K562 (cell line): Measurements from ENCODE around the gene DIP2C. TPM values are rescaled to one million over a fixed set of nuclear protein-coding genes. Genes with fewer than 3 reads are reported as not detected.

Experiments used
- BDP1 ChIP-seq: IDR thresholded peaks from 3 replicates; pipeline ENCODE4 v1.6.1; 2011; ENCODE audit not compliant: insufficient read length, insufficient read depth
- CBFA2T3 ChIP-seq: fragments of 450-650 bp; IDR thresholded peaks from 2 replicates; pipeline ENCODE4 v1.6.1; 2017
- EGR1 ChIP-seq: fragments of 450-650 bp; conservative IDR thresholded peaks from 2 replicates; pipeline ENCODE4 v1.6.1; 2017; ENCODE audit warnings: mild to moderate bottlenecking
- FOSL1 ChIP-seq: fragments of 200-800 bp; sonication (Bioruptor generic); conservative IDR thresholded peaks from 2 replicates; pipeline ENCODE4 v1.6.1; 2016; ENCODE audit warnings: missing genetic modification characterization, missing compliant biosample characterization
- KLF1 ChIP-seq: fragments of 450-650 bp; IDR thresholded peaks from 2 replicates; pipeline ENCODE4 v1.6.1; 2016; ENCODE audit warnings: missing genetic modification characterization, missing compliant biosample characterization
- ZNF232 ChIP-seq: sonication (generic); formaldehyde crosslinking; IDR thresholded peaks from 2 replicates; pipeline ENCODE4 v1.8.0; 2022; ENCODE audit warnings: mild to moderate bottlenecking, missing genetic modification reagents
- polyA plus RNA-seq, 8 experiments: library from polyadenylated mRNA; depleted of rRNA in 4 of 8; stranded (reverse) in 5 of 8; unstranded in 3 of 8; fragments of >200 nt; fragmentation: Nextera tagmentation in 2 of 8; fragmentation: Illumina TruSeq in 1 of 8; extraction: Ambion mirVana in 2 of 8; extraction: Trizol in 1 of 8; gene quantifications; 2 replicates each; pipeline versions ENCODE4 v1.2.1 to v1.2.3, GENCODE V29; 2011 to 2014; ENCODE audit warnings: inconsistent platforms in 1 of 8, missing spikeins in 1 of 8
- total RNA-seq, 7 experiments: library from RNA; depleted of rRNA in 6 of 7; stranded (reverse); fragments of >200 nt in 6 of 7; fragmentation: Illumina TruSeq in 2 of 7; extraction: Trizol in 2 of 7; gene quantifications; 2 replicates each; pipeline versions ENCODE4 v1.2.1 to v1.2.3, GENCODE V29; 2011 to 2021; ENCODE audit warnings: low replicate concordance in 1 of 7
- TF ChIP-seq, protein P1 (sequence below): fragments of 250-450 bp; sonication (Bioruptor Pico); IDR thresholded peaks from 2 replicates; pipeline ENCODE4 v1.5.0; 2021; ENCODE audit warnings: mild to moderate bottlenecking, borderline replicate concordance
- TF ChIP-seq, protein P2 (sequence below), 2 experiments: fragments of 450-650 bp; conservative IDR thresholded peaks; 2 replicates each; pipeline ENCODE4 v1.6.1; 2017; ENCODE audit warnings: mild to moderate bottlenecking in 2 of 2, moderate library complexity in 2 of 2

DIP2C gene
- total and polyA plus RNA-seq, 9 of the 15 experiments (the other 6 are each of a cell fraction or from before 2014, with no cell fraction given), result 0.01 TPM; not detected in 8

DNA sequence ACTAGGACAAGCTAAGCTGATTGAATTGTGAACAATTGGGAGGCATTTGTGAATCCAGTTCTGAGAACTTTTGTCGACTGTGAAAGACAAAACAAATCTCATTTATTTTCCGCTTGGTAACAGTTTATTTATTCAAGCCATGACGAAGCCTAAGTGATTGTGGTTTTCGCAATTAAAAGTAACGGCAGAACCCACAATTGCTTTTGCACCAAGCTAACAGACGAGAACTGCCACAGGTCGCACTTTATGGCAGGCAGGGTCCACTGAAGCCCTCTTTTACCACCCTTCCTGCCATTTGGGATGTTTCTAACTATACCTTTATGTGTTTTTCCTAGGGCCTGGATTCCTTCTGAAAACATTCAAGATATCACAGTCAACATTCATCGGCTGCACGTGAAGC, 443.0 kb downstream of the DIP2C start (continued):
- TF ChIP-seq, protein P1, sequence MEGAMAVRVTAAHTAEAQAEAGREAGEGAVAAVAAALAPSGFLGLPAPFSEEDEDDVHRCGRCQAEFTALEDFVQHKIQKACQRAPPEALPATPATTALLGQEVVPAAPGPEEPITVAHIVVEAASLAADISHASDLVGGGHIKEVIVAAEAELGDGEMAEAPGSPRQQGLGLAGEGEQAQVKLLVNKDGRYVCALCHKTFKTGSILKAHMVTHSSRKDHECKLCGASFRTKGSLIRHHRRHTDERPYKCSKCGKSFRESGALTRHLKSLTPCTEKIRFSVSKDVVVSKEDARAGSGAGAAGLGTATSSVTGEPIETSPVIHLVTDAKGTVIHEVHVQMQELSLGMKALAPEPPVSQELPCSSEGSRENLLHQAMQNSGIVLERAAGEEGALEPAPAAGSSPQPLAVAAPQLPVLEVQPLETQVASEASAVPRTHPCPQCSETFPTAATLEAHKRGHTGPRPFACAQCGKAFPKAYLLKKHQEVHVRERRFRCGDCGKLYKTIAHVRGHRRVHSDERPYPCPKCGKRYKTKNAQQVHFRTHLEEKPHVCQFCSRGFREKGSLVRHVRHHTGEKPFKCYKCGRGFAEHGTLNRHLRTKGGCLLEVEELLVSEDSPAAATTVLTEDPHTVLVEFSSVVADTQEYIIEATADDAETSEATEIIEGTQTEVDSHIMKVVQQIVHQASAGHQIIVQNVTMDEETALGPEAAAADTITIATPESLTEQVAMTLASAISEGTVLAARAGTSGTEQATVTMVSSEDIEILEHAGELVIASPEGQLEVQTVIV (CRISPR knock-in tag), result no peak
- TF ChIP-seq CBFA2T3 (no peak), EGR1 (no peak), BDP1 (no peak), KLF1 (tag) (no peak), ZNF232 (CRISPR knock-in tag) (no peak), FOSL1 (tag) (no peak)
- TF ChIP-seq, protein P2, sequence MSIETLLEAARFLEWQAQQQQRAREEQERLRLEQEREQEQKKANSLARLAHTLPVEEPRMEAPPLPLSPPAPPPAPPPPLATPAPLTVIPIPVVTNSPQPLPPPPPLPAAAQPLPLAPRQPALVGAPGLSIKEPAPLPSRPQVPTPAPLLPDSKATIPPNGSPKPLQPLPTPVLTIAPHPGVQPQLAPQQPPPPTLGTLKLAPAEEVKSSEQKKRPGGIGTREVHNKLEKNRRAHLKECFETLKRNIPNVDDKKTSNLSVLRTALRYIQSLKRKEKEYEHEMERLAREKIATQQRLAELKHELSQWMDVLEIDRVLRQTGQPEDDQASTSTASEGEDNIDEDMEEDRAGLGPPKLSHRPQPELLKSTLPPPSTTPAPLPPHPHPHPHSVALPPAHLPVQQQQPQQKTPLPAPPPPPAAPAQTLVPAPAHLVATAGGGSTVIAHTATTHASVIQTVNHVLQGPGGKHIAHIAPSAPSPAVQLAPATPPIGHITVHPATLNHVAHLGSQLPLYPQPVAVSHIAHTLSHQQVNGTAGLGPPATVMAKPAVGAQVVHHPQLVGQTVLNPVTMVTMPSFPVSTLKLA (conservative IDR thresholded peaks at IDR 0.05), result no peak
